SJCRH30 (cell line): ENCODE measurements around the gene PTPRQ. TPM values are rescaled to one million over a fixed set of nuclear protein-coding genes. Genes with fewer than 3 reads are reported as not detected.

Source experiments
- DNase-seq, 2 experiments: peaks; one replicate each; pipeline ENCODE4 v3.0.0-alpha.2; 2015 to 2020
- H3K27ac ChIP-seq: fragments of 250-450 bp; sonication (Bioruptor Pico); 2 replicates; pipeline ENCODE4 v1.5.1; 2020; ENCODE audit warnings: mild to moderate bottlenecking, moderate library complexity
- H3K27me3 ChIP-seq: fragments of 250-450 bp; sonication (Bioruptor Pico); 2 replicates; pipeline ENCODE4 v1.5.1; 2020; ENCODE audit warnings: mild to moderate bottlenecking, moderate library complexity
- H3K36me3 ChIP-seq: fragments of 250-450 bp; sonication (Bioruptor Pico); 2 replicates; pipeline ENCODE4 v1.5.1; 2020; ENCODE audit warnings: mild to moderate bottlenecking, moderate library complexity
- H3K4me1 ChIP-seq: fragments of 250-450 bp; sonication (Bioruptor Pico); 2 replicates; pipeline ENCODE4 v1.5.1; 2020; ENCODE audit warnings: mild to moderate bottlenecking, moderate library complexity
- H3K4me3 ChIP-seq: fragments of 250-450 bp; sonication (Bioruptor Pico); 2 replicates; pipeline ENCODE4 v1.5.1; 2020; ENCODE audit warnings: mild to moderate bottlenecking, moderate library complexity
- H3K9me3 ChIP-seq: fragments of 250-450 bp; sonication (Bioruptor Pico); replicated peaks from 2 replicates; pipeline ENCODE4 v1.5.1; 2020; ENCODE audit warnings: mild to moderate bottlenecking, moderate library complexity
- total RNA-seq: library from RNA; depleted of rRNA; stranded (reverse); fragments of >200 nt; shearing (Covaris generic); gene quantifications from 2 replicates; pipeline ENCODE4 v1.2.3, GENCODE V29; 2014

The PTPRQ gene
- total RNA-seq, 1 experiment from 2014 or later, result 7.4 TPM

DNA sequence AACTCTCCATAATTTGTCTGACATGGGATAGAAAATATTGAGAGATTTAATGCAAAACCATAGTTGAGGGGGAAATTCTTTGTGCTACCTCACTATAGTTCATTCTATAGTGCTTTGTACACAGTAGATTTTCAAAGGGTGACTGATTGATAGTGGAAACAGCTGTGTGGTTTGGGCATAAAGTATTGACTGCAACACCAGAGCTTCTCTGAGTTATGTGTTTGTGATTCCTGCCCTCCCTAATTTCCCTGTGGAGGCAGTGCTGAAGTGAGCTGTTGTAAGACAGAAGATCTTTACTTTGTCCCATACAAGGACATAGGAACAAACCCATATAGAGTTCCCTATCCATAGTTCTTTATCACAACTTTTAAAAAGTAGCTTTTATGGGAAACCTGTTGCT, 47.1 kb downstream of the PTPRQ start:
- H3K4me3 ChIP-seq, result no peak overlapping the region
- peak; percentile 59 to 78 for DNase-seq
- H3K36me3 ChIP-seq, result no peaks in the 10 kb centered on the region
- H3K27me3 ChIP-seq, result no peaks in the 10 kb centered on the region
- no peaks in the 10 kb centered on the region for H3K9me3 ChIP-seq
- peak overlapping the region; percentile 69 for H3K27ac ChIP-seq
- peaks cover 58% of the 10 kb centered on the region for H3K4me1 ChIP-seq

DNA sequence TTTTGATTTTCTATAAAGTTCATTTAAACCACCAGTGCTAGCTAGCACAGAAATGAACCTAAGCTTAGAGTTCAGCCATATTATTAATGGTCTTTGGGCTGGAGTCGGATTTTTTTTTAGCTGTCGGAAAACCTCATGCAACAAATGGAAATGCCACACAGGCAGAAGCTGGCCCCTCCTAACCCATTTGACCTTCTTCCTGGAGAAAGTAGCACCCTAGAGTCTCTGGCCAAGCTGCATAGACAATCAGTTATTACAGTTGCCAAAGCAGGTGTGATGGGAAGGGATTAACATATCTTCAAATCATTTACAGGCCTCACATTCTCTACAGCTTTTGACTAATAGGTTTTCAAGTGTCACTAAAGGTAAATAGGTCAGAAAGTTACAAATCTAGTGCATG, 49.4 kb downstream of the PTPRQ start:
- H3K4me3 ChIP-seq, result no peak overlapping the region
- no peaks in the 10 kb centered on the region for H3K27me3 ChIP-seq
- peaks cover 58% of the 10 kb centered on the region for H3K4me1 ChIP-seq
- no peaks in the 10 kb centered on the region for H3K36me3 ChIP-seq
- DNase-seq, result peak; percentile 63 to 78
- H3K9me3 ChIP-seq, result no peaks in the 10 kb centered on the region
- H3K27ac ChIP-seq, result peak overlapping the region; percentile 69

DNA sequence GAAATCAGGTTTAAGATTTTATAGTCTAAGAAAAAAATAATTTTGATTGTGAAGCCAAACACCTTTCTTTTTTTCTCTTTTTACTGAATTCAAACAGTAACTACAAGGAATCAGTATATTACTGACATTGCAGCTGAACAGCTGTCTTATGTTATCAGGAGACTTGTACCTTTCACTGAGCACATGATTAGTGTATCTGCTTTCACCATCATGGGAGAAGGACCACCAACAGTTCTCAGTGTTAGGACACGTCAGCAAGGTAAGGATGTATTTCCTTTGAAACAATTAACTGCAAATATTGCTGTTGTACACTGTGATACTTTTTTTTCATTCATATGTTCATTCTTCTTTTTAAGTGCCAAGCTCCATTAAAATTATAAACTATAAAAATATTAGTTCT, 50.8 kb downstream of the PTPRQ start:
- Histone ChIP-seq H3K9me3 (no peaks in the 10 kb centered on the region), H3K4me3 (peak overlapping the region; percentile 0; the same call in 1 of the 2 replicates)

DNA sequence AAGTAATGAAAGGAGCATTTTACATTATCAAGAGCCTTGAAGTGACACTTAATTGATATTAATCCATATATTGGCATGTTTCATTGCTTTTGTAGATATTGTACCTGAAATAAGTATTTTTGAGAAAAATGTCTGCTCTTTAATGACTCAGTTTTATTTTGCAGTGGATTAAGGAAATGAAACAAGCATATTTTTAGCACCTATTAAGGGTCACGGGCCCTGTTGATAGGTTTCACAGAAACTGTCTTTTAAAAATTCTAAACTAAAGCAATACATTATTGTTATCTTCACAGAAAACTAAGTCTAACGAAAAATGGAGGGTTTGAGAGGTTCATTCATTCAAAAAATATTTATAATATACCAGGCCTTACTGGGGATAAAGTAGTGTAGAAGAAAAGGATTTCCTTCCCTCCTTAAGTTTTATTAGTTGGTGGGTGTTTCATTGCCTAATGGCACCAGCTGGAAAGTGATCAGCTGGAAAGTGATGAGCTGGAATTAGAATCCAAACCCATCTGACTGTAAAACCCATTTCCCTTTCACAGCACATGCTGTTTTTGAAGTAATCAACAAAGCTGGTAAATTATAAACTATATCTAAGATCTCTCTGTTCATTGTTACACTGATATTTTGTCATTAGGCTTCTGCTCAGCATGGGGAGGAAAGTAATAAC, 54.2 kb downstream of the PTPRQ start:
- Histone ChIP-seq H3K36me3 (no peaks in the 10 kb centered on the region), H3K27ac (no peak overlapping the region), H3K9me3 (no peaks in the 10 kb centered on the region), H3K27me3 (no peaks in the 10 kb centered on the region), H3K4me3 (no peak overlapping the region), H3K4me1 (peaks cover 26% of the 10 kb centered on the region)
- DNase-seq, result no peak

More for the DNA sequence above, 50.8 kb downstream of the PTPRQ start:
- H3K27me3 ChIP-seq, result no peaks in the 10 kb centered on the region
- H3K4me1 ChIP-seq, result peaks cover 58% of the 10 kb centered on the region
- DNase-seq, result peak; percentile 59 to 85
- H3K27ac ChIP-seq, result peak overlapping the region; percentile 69
- no peaks in the 10 kb centered on the region for H3K36me3 ChIP-seq

DNA sequence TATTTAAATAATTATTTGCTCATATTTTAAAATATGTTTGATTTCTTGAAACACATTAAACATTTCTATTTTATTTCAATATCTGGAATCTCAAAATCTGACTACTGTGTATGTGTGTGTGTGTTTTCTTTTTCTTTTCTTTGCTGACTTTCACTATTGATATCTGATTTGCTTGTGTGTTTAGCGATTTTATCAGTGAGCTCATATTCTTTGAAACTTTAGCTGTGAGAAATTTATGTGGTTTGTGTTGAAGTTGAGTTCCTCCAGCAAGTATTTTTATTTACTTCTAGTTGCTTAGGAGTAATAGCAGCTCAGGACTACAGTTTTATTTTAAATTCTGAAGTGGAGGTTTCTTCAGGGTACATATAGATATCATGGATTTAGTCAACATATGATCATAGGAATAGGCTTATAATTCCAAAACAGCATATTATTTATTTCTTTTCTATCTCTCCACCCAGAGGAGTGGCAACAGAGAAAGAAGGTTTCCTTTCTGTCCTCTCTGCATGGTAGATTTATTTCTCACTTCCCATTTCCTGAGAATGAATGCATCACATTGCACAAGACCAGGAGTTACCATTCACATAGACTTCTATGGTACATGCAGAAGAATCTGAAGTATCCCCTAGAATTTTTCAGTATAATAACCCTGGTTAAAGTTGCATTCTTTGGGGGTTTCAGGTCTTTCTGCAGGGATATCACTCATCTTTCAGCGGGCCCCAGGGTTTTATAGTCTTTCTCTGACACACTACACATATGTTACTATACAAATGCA, 60.5 kb downstream of the PTPRQ start:
- H3K27ac ChIP-seq, result no peak overlapping the region
- H3K27me3 ChIP-seq, result no peaks in the 10 kb centered on the region
- H3K9me3 ChIP-seq, result 0 out of 2 replicates have a peak, but pooled peaks cover 9% of the 10 kb centered on the region
- H3K4me3 ChIP-seq, result no peak overlapping the region
- DNase-seq, result no peak
- H3K4me1 ChIP-seq, result peaks cover 10% of the 10 kb centered on the region
- no peaks in the 10 kb centered on the region for H3K36me3 ChIP-seq

DNA sequence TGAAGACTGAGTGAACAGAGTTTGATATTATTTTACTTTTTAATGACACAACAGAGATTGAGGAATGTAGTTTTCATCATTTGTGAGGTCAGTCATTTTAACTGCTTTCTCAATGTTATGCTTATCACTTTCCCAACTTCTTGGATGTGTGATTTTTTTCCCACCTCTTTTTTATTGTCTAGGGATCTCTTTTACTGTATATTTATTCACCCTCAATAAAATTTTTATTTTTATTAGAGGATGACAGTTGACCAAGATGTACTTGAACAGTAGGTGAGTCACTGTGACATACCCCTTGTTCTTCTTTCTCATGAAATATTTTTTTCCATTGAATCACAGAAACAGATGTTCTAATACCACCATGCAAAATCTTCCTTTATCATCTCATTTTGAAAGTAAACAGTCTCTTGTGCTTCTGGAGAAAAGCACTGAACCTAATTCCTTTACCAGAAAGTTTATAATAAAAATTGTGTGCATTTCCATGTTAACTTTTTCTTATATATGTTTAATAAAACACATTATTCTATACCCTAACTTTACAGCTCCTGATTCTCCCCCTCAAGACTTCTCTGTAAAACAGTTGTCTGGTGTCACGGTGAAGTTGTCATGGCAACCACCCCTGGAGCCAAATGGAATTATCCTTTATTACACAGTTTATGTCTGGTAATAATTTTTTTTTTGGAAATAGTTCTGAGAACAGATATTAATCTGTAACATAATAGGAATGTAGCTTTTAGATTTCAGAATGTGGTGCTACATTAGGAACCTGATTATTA, 65.9 kb downstream of the PTPRQ start:
- peaks cover 25% of the 10 kb centered on the region for H3K4me1 ChIP-seq
- peaks cover 2% of the 10 kb centered on the region; the same call in 1 of the 2 replicates for H3K36me3 ChIP-seq
- H3K27ac ChIP-seq, result peak overlapping the region; percentile 96
- no peaks in the 10 kb centered on the region for H3K9me3 ChIP-seq
- no peaks in the 10 kb centered on the region for H3K27me3 ChIP-seq
- no peak overlapping the region for H3K4me3 ChIP-seq
- peak; percentile 87 to 92 for DNase-seq

DNA sequence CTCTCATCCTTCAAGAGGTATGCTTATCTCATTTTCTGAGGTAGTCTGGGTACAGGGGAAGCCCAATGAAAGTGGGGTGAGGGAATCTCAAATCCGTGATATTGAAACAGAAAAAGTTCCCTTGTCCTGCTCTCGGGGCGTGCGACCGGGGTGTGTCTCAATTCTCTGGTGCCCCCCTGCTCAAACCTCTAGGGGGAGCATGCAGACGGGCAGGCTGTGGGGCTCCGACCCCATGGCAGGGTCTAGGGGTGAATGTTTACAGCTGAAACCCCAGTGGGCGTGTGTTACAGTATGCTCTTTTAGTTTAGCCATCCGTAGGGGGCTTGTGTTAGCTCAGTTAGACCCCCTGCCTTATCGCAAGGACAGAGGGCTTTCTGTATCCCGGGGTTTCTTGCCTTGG, 68.7 kb downstream of the PTPRQ start:
- Histone ChIP-seq H3K4me1 (peaks cover 25% of the 10 kb centered on the region), H3K36me3 (peaks cover 5% of the 10 kb centered on the region; the same call in 1 of the 2 replicates), H3K27ac (no peak overlapping the region), H3K9me3 (peaks cover 6% of the 10 kb centered on the region; the same call in 1 of the 2 replicates), H3K27me3 (no peaks in the 10 kb centered on the region), H3K4me3 (no peak overlapping the region)
- DNase-seq, result no peak

DNA sequence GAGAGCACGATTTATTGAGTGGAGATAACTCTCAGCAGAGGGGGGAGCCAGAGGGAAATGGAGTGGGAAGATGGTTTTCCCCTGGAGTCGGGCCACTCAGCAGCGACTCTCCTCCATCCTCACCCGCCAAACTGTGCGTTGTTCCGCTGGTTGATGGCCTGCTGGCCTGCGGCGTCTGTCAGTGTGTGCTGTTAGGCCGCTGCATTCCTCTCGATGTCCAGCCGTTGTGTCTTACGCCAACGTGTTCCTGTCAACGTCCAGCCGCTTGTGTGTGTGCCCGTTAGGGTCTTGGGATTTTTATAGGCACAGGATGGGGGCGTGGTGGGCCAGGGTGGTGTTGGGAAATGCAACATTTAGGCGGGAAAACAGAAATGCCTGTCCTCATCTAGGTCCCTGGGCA, 69.2 kb downstream of the PTPRQ start:
- Histone ChIP-seq H3K27me3 (no peaks in the 10 kb centered on the region), H3K4me1 (peaks cover 25% of the 10 kb centered on the region), H3K36me3 (peaks cover 5% of the 10 kb centered on the region; the same call in 1 of the 2 replicates), H3K4me3 (no peak overlapping the region), H3K9me3 (peaks cover 6% of the 10 kb centered on the region; the same call in 1 of the 2 replicates), H3K27ac (no peak overlapping the region)
- DNase-seq, result no peak

DNA sequence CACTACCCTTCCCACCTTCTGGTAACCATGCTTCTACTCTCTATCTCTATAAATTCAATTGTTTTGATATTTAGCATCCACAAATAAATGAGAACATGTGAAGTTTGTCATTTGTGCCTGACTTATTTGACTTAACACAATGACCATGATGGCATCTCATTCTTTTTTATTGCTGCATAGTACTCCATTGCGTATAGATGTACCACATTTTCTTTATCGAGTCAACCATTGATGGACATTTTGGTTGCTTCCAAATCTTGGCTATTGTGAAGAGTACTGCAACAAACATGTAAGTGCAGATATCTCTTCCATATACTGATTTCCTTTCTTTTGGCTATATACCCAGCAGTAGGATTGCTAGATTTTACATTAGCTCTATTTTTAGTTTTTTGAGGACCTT, 73.6 kb downstream of the PTPRQ start:
- Histone ChIP-seq H3K4me3 (no peak overlapping the region), H3K4me1 (no peaks in the 10 kb centered on the region), H3K9me3 (peaks cover 6% of the 10 kb centered on the region; the same call in 1 of the 2 replicates), H3K27ac (no peak overlapping the region), H3K36me3 (peaks cover 3% of the 10 kb centered on the region; the same call in 1 of the 2 replicates), H3K27me3 (no peaks in the 10 kb centered on the region)
- no peak for DNase-seq

DNA sequence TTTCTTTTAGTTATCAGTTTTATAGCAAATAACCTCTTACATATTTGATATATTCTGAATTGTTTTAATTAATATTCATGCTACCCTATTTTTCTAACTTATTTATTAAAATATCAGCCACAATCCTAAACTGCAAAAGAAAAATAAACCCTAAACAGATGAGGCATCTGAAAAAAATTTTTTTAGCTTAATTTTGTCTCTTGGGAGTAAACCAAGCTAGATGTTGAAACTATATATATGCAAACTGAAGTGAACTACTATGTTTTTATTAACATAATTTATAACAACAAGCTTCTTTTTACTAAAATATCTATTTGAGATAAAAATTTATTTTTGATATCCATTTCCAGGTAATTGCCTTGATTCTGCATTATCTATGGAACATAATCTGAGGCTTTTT, 87.6 kb downstream of the PTPRQ start:
- H3K27me3 ChIP-seq, result no peaks in the 10 kb centered on the region
- H3K36me3 ChIP-seq, result no peaks in the 10 kb centered on the region; the same call in 1 of the 2 replicates
- H3K4me1 ChIP-seq, result peaks cover 3% of the 10 kb centered on the region
- no peaks in the 10 kb centered on the region for H3K9me3 ChIP-seq
- no peak overlapping the region for H3K4me3 ChIP-seq
- no peak overlapping the region for H3K27ac ChIP-seq
- no peak for DNase-seq

DNA sequence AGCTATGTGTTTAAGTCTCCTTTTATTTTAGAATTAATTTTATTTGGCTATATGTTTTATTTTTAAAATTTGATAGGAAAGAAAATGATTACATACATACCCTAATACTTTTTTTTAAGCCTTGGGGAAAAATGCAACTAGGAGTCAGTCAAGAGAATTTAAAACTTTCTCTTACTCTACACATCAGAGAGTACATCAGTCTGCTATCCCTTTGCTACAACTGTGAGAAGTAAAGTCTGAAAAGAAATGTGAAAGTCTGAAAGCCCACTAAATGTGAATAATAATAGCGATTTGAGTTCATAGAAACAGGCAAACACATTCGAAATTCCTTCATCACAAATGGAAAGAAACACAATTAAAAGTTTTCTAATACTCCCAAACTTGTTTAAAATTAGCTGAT, 95.0 kb downstream of the PTPRQ start:
- DNase-seq, result no peak
- peaks cover 10% of the 10 kb centered on the region for H3K4me1 ChIP-seq
- no peak overlapping the region for H3K27ac ChIP-seq
- H3K27me3 ChIP-seq, result no peaks in the 10 kb centered on the region
- H3K36me3 ChIP-seq, result peaks cover 7% of the 10 kb centered on the region
- no peaks in the 10 kb centered on the region; the same call in 1 of the 2 replicates for H3K9me3 ChIP-seq
- no peak overlapping the region for H3K4me3 ChIP-seq

DNA sequence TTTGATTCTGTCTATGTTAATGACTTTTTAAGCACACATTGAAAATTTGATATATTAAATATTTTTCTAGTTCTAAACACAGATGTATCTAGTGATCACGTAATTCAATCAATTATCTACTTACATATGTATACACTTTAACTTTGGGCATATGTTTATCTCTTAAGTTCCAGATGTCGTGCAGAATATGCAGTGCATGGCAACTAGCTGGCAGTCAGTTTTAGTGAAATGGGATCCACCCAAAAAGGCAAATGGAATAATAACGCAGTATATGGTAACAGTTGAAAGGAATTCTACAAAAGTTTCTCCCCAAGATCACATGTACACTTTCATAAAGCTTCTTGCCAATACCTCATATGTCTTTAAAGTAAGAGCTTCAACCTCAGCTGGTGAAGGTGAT, 105.3 kb downstream of the PTPRQ start:
- Histone ChIP-seq H3K4me1 (peaks cover 38% of the 10 kb centered on the region), H3K4me3 (no peak overlapping the region), H3K9me3 (no peaks in the 10 kb centered on the region), H3K27me3 (no peaks in the 10 kb centered on the region), H3K36me3 (peaks cover 3% of the 10 kb centered on the region; the same call in 1 of the 2 replicates), H3K27ac (no peak overlapping the region)
- no peak for DNase-seq

DNA sequence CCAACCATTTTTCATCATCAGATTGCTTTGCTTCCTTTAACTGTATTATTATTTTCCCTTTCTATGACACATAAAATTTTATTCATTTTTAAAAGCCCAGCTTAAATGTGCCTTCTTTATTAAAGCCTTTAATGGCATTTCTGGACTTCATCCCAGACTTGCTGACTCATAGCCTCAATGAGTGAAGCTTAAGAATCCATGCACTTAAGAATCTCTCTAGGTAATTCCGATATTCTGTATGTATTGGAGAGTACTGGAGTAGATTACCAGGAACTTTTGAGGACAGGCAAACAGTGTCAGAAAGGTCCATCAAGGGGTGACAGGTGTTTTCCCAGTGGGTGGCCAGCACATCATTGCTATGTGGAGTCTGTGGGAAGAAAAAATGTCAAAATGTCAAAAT, 107.9 kb downstream of the PTPRQ start:
- DNase-seq, result peak; percentile 86 to 92
- Histone ChIP-seq H3K36me3 (peaks cover 3% of the 10 kb centered on the region; the same call in 1 of the 2 replicates), H3K4me3 (no peak overlapping the region), H3K27me3 (no peaks in the 10 kb centered on the region), H3K27ac (peak overlapping the region; percentile 98), H3K4me1 (peaks cover 43% of the 10 kb centered on the region), H3K9me3 (no peaks in the 10 kb centered on the region)

DNA sequence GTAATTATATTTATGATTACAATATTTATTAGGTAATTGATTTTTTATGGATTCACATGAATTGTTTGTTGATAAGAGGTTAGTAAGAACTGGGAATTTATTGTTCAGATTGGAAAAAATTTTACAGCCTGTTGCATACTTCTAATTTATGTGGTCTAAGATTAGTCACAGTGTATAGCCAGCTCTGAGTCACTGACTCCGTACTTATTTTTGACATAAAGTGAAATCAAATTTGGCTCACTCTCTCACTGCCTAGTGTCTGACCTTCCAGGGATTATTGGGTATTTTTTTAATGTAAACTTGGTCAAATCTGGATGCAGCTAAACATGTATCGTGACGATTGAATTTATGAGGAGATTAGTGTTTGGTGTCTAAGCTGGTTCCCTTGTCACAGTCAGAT, 109.3 kb downstream of the PTPRQ start:
- Histone ChIP-seq H3K4me1 (peaks cover 43% of the 10 kb centered on the region), H3K4me3 (no peak overlapping the region), H3K27ac (peak overlapping the region; percentile 98), H3K36me3 (no peaks in the 10 kb centered on the region; the same call in 1 of the 2 replicates), H3K27me3 (no peaks in the 10 kb centered on the region), H3K9me3 (no peaks in the 10 kb centered on the region)
- peak; percentile 68 to 91 for DNase-seq
